ENCODE results near the gene CTNNA3. TPM values are rescaled to one million over a fixed set of nuclear protein-coding genes. Genes with fewer than 3 reads are reported as not detected.

CTNNA3 gene
- total RNA-seq, 1 donor from 2014 or later, result under 0.01 TPM

DNA sequence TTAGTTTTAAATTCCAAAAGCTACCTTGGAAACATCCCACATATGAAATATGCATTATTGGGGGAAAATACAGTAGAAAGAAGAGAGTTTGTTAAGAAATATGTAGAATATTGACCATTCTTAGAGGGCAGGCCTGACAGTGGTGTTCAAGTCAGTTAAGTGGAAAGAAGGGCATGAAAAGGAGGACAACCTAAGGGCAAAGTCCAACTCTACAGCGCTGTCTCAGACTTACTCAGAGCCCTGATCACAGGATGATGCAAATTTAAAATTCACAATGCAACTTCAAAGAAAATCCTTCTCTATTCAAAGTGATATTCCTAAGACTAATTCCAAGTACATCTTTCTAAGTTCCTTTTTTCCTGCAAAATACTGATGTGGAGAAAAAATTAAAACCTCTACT is 909.3 kb downstream of the CTNNA3 start:
- intact Hi-C loops (cut with DNase I), result no loop called here
- Histone ChIP-seq H3K4me3 (no peak overlapping the region), H3K27me3 (no peaks in the 10 kb centered on the region), H3K36me3 (no peaks in the 10 kb centered on the region), H3K27ac (no peak overlapping the region), H3K4me1 (no peaks in the 10 kb centered on the region), H3K9me3 (no peaks in the 10 kb centered on the region)
- no peak for DNase-seq (ENCODE audit: low spot score in 2 of 2)
- TF ChIP-seq, protein P1, sequence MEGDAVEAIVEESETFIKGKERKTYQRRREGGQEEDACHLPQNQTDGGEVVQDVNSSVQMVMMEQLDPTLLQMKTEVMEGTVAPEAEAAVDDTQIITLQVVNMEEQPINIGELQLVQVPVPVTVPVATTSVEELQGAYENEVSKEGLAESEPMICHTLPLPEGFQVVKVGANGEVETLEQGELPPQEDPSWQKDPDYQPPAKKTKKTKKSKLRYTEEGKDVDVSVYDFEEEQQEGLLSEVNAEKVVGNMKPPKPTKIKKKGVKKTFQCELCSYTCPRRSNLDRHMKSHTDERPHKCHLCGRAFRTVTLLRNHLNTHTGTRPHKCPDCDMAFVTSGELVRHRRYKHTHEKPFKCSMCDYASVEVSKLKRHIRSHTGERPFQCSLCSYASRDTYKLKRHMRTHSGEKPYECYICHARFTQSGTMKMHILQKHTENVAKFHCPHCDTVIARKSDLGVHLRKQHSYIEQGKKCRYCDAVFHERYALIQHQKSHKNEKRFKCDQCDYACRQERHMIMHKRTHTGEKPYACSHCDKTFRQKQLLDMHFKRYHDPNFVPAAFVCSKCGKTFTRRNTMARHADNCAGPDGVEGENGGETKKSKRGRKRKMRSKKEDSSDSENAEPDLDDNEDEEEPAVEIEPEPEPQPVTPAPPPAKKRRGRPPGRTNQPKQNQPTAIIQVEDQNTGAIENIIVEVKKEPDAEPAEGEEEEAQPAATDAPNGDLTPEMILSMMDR (IDR thresholded peaks at IDR 0.05), result no peak

GRCh38 chr10:66784770-66785169 is 911.2 kb downstream of the CTNNA3 start:
- Histone ChIP-seq H3K4me3 (no peak overlapping the region), H3K27ac (no peak overlapping the region), H3K27me3 (no peaks in the 10 kb centered on the region), H3K9me3 (no peaks in the 10 kb centered on the region), H3K4me1 (no peaks in the 10 kb centered on the region), H3K36me3 (no peaks in the 10 kb centered on the region)
- intact Hi-C loops (cut with DNase I), result no loop called here
- TF ChIP-seq, protein P1 (IDR thresholded peaks at IDR 0.05), result no peak
- DNase-seq (ENCODE audit: low spot score in 2 of 2), result no peak

DNA sequence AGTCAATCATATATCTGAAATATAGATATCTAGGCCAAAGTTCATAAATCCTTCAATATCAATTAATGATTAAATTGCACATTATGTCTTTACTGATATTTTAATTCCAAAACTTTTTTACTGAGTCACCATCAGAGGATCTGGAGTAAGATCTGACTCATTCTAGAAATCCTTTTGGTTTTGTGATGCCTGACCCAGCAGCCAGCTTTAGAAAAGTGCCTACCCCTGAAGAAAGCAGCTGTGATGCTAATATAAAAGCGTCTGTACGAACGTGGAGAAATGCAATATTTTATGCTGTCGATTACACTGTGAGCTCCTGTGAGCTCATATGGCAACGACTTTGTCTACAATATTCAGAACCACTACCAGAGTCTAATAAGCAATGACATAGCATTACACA is 912.7 kb downstream of the CTNNA3 start:
- Histone ChIP-seq H3K27me3 (no peaks in the 10 kb centered on the region), H3K4me3 (no peak overlapping the region), H3K36me3 (no peaks in the 10 kb centered on the region), H3K9me3 (no peaks in the 10 kb centered on the region), H3K27ac (no peak overlapping the region), H3K4me1 (no peaks in the 10 kb centered on the region)
- intact Hi-C loops (cut with DNase I), result no loop called here
- TF ChIP-seq, protein P1 (IDR thresholded peaks at IDR 0.05), result no peak
- no peak for DNase-seq (ENCODE audit: low spot score in 2 of 2)

- no peak overlapping the region for H3K4me3 ChIP-seq
- intact Hi-C loops (cut with DNase I), result no loop called here
- no peaks in the 10 kb centered on the region for H3K27me3 ChIP-seq
- TF ChIP-seq, protein P1 (IDR thresholded peaks at IDR 0.05), result no peak
- no peaks in the 10 kb centered on the region for H3K36me3 ChIP-seq
- no peaks in the 10 kb centered on the region for H3K9me3 ChIP-seq
- H3K27ac ChIP-seq, result no peak overlapping the region
- no peaks in the 10 kb centered on the region for H3K4me1 ChIP-seq
- DNase-seq (ENCODE audit: low spot score in 2 of 2), result no peak
These were observed 913.2 kb downstream of the CTNNA3 start for GRCh38 chr10:66782776-66783175.

DNA sequence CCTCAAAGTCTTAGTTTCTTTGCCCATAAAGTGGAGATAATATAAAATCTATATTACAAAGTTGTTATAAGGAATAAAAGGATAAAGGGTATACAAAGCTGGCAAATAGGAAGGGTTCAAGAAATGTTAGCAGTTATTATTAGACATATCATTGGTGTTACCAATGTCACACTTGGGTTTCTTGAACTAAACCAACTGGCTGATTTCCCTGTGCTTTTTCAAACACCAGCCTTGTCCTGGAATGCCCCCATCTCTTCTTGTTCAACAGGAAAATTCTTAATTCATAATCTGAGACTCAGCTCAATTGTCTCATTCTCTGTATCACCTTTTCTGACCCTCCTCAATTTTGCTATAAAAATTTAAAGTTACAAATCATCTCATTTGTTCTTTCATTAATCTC is 913.9 kb downstream of the CTNNA3 start:
- no peaks in the 10 kb centered on the region for H3K4me1 ChIP-seq
- no peak overlapping the region for H3K27ac ChIP-seq
- intact Hi-C loops (cut with DNase I), result no loop called here
- no peaks in the 10 kb centered on the region for H3K9me3 ChIP-seq
- no peak overlapping the region for H3K4me3 ChIP-seq
- H3K27me3 ChIP-seq, result no peaks in the 10 kb centered on the region
- H3K36me3 ChIP-seq, result no peaks in the 10 kb centered on the region
- TF ChIP-seq, protein P1 (IDR thresholded peaks at IDR 0.05), result no peak
- no peak for DNase-seq (ENCODE audit: low spot score in 2 of 2)

- H3K9me3 ChIP-seq, result no peaks in the 10 kb centered on the region
- no peaks in the 10 kb centered on the region for H3K27me3 ChIP-seq
- H3K27ac ChIP-seq, result no peak overlapping the region
- intact Hi-C loops (cut with DNase I), result no loop called here
- TF ChIP-seq, protein P1 (IDR thresholded peaks at IDR 0.05), result no peak
- no peaks in the 10 kb centered on the region for H3K4me1 ChIP-seq
- H3K36me3 ChIP-seq, result no peaks in the 10 kb centered on the region
- DNase-seq (ENCODE audit: low spot score in 2 of 2), result no peak
- H3K4me3 ChIP-seq, result no peak overlapping the region
These were observed 915.2 kb downstream of the CTNNA3 start for GRCh38 chr10:66780796-66781195.

Data from ascending aorta (tissue), 2 donors.